ENCODE data around the gene VDAC1.

GRCh38 chr5:133932441-133933168 is 72.2 kb downstream of the VDAC1 start:
- TF ChIP-seq CTCF (IDR thresholded peaks at IDR 0.05; ENCODE audit: borderline replicate concordance, extremely low read depth, low read length, poor library complexity, severe bottlenecking) = no peak
- TF ChIP-seq EZH2 (IDR thresholded peaks at IDR 0.05; ENCODE audit: borderline replicate concordance, low read depth, low read length, severe bottlenecking) = no peak
